ENCODE measurements around the gene THPO. TPM values are rescaled to one million over a fixed set of nuclear protein-coding genes. Genes with fewer than 3 reads are reported as not detected.

THPO gene
- total RNA-seq, 1 experiment from 2014 or later = not detected

- CTCF ChIA-PET = interaction anchor here (0.5 to 1.5 kb wide), 2 partner anchors 38 to 140 kb away, joined by 3 to 4 read pairs; no protein-coding TSS in a partner anchor
- H3F3A ChIP-seq (ENCODE audit: low read length, unreplicated experiment) = no peaks in the 10 kb centered on the region
- H3K27ac ChIP-seq (ENCODE audit: low read length) = no peak overlapping the region
- no TSS peak for BruUV-seq (replicated peaks)
- no peak overlapping the region for H3K4me2 ChIP-seq (ENCODE audit: low read length)
- H3K79me2 ChIP-seq (ENCODE audit: low read length) = no peaks in the 10 kb centered on the region
- peaks cover 16% of the 10 kb centered on the region for H3K27me3 ChIP-seq (ENCODE audit: low read length)
- ATAC-seq (no peak), DNase-seq (no peak)
- H3K36me3 ChIP-seq (ENCODE audit: low read depth, low read length) = no peaks in the 10 kb centered on the region
- H2AFZ ChIP-seq (ENCODE audit: low read length) = no peak overlapping the region
- H3K4me1 ChIP-seq (ENCODE audit: insufficient read depth, low read length) = no peaks in the 10 kb centered on the region
- no peaks in the 10 kb centered on the region for H3K9me2 ChIP-seq (replicated peaks; ENCODE audit: low read length)
- POLR2A ChIA-PET (ENCODE audit: unreplicated experiment) = no interaction called here
- no peaks in the 10 kb centered on the region for H4K20me1 ChIP-seq (ENCODE audit: low read length)
- no peak overlapping the region for H3K9ac ChIP-seq (ENCODE audit: low read length)
- intact Hi-C loops (cut with micrococcal nuclease) = no loop called here
- H3K9me3 ChIP-seq (ENCODE audit: low read length) = no peaks in the 10 kb centered on the region
- no peak overlapping the region for H3K4me3 ChIP-seq (ENCODE audit: low read length)
- no peak for TF ChIP-seq EZH2 (IDR thresholded peaks at IDR 0.05; ENCODE audit: low read length, unreplicated experiment)
- no peak for TF ChIP-seq EZH2phosphoT487 (IDR thresholded peaks at IDR 0.05; ENCODE audit: borderline replicate concordance, low read length)
- TF ChIP-seq, protein P1, sequence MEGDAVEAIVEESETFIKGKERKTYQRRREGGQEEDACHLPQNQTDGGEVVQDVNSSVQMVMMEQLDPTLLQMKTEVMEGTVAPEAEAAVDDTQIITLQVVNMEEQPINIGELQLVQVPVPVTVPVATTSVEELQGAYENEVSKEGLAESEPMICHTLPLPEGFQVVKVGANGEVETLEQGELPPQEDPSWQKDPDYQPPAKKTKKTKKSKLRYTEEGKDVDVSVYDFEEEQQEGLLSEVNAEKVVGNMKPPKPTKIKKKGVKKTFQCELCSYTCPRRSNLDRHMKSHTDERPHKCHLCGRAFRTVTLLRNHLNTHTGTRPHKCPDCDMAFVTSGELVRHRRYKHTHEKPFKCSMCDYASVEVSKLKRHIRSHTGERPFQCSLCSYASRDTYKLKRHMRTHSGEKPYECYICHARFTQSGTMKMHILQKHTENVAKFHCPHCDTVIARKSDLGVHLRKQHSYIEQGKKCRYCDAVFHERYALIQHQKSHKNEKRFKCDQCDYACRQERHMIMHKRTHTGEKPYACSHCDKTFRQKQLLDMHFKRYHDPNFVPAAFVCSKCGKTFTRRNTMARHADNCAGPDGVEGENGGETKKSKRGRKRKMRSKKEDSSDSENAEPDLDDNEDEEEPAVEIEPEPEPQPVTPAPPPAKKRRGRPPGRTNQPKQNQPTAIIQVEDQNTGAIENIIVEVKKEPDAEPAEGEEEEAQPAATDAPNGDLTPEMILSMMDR (conservative IDR thresholded peaks at IDR 0.05; ENCODE audit: low read depth, low read length) = no peak
These were observed 31.4 kb upstream of the THPO start for GRCh38 chr3:184409331-184409926.

DNA sequence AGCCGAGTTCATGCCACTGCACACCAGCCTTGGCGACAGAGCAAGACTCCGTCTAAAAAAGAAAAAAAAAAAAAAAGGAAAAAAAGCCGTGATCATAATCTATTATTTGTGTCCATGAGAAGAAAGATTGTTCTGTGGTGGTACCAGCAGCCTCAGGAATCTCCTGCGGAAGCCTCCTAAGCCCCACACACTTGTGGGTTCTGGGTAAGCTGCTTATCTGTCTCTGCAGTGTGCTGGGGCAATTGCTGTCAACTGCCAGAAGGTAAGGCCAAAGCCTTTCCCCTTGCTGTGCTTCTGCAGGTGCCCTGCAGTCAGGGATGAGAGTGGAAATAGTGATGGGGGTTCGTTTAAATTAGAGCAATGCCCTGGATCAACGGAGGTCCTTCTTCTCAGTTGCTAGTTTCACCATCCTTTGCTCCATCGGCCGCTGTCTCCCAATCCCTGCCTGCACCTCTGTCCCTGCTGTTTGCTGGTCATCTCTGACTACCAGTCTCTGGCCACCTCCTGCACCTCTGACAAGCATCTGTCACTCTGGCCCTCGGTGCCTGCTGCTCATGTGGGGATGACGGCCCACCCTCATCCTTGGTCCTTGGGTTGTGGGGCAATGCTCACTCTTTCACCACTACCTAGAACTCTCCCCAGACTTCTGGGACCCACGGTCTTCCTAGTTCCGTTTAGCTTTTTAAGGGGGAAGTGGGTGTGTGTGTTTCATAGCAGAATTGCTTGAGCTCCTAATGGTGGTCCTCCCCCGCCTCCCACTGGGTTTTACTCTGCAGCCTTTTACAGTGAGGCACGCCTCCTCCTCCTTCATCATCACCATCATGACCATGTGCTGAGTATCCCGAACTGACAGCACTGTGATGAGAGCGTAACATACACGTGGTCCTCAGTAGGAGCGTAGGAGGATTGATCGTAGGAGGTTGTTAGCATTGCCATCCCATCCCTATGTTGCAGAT, 27.3 kb upstream of the THPO start:
- TF ChIP-seq, protein P1 (conservative IDR thresholded peaks at IDR 0.05; ENCODE audit: low read depth, low read length) = no peak
- TF ChIP-seq EZH2 (IDR thresholded peaks at IDR 0.05; ENCODE audit: low read length, unreplicated experiment) = no peak
- TF ChIP-seq EZH2phosphoT487 (IDR thresholded peaks at IDR 0.05; ENCODE audit: borderline replicate concordance, low read length) = no peak
- no TSS peak for BruUV-seq (replicated peaks)
- no peak overlapping the region for H2AFZ ChIP-seq (ENCODE audit: low read length)
- ATAC-seq (no peak), DNase-seq (no peak)
- H3K27me3 ChIP-seq (ENCODE audit: low read length) = peaks cover 33% of the 10 kb centered on the region
- H3K27ac ChIP-seq (ENCODE audit: low read length) = no peak overlapping the region
- no peaks in the 10 kb centered on the region for H3F3A ChIP-seq (ENCODE audit: low read length, unreplicated experiment)
- H3K36me3 ChIP-seq (ENCODE audit: low read depth, low read length) = no peaks in the 10 kb centered on the region
- no peaks in the 10 kb centered on the region for H3K9me3 ChIP-seq (ENCODE audit: low read length)
- H4K20me1 ChIP-seq (ENCODE audit: low read length) = no peaks in the 10 kb centered on the region
- POLR2A ChIA-PET (ENCODE audit: unreplicated experiment) = no interaction called here
- no peaks in the 10 kb centered on the region for H3K79me2 ChIP-seq (ENCODE audit: low read length)
- H3K4me1 ChIP-seq (ENCODE audit: insufficient read depth, low read length) = no peaks in the 10 kb centered on the region
- no peaks in the 10 kb centered on the region for H3K9me2 ChIP-seq (replicated peaks; ENCODE audit: low read length)
- no peak overlapping the region for H3K4me2 ChIP-seq (ENCODE audit: low read length)
- no peak overlapping the region for H3K4me3 ChIP-seq (ENCODE audit: low read length)
- intact Hi-C loops (cut with micrococcal nuclease) = no loop called here
- no peak overlapping the region for H3K9ac ChIP-seq (ENCODE audit: low read length)
- CTCF ChIA-PET = interaction anchor here (0.5 kb wide), 1 partner anchor 34 kb away, joined by 3 read pairs; no protein-coding TSS in a partner anchor

Data from PC-3 (cell line).